ENCODE data around the gene GPR89B.
A peak's percentile ranks its signal among the peaks of the same experiment; 100 is the strongest.
"Not testable (repeated sequence)": the region's sequence is repeated elsewhere in the genome, so short reads cannot be mapped to it uniquely, and the experiment has no call there.

Gene GPR89B

GRCh38 chr1:147928236-147929132 is at the start of gene GPR89B:
GPR89B (plus strand) TSS chr1:147928420; CDS start chr1:147928537, 117 bp downstream.
- TF ChIP-seq GATA3, GATA2 (IDR thresholded peaks at IDR 0.05; ENCODE audit: low read depth, low read length): not testable (repeated sequence)

GRCh38 chr1:147879911-147880310 is 48.3 kb upstream of the GPR89B start:
- TF ChIP-seq GATA2 (IDR thresholded peaks at IDR 0.05; ENCODE audit: low read depth, low read length): no peak
- TF ChIP-seq GATA3 (IDR thresholded peaks at IDR 0.05; ENCODE audit: low read depth, low read length): no peak

- TF ChIP-seq GATA3 (IDR thresholded peaks at IDR 0.05; ENCODE audit: low read depth, low read length) (no peak), GATA2 (IDR thresholded peaks at IDR 0.05; ENCODE audit: low read depth, low read length) (no peak)
Observed at GRCh38 chr1:147882535-147882934, 45.7 kb upstream of the GPR89B start.

- TF ChIP-seq GATA2 (IDR thresholded peaks at IDR 0.05; ENCODE audit: low read depth, low read length) (no peak), GATA3 (IDR thresholded peaks at IDR 0.05; ENCODE audit: low read depth, low read length) (no peak)
Observed at GRCh38 chr1:147890177-147890790, 37.9 kb upstream of the GPR89B start.

GRCh38 chr1:147891088-147891487 is 37.1 kb upstream of the GPR89B start:
- TF ChIP-seq GATA3 (IDR thresholded peaks at IDR 0.05; ENCODE audit: low read depth, low read length) (no peak), GATA2 (IDR thresholded peaks at IDR 0.05; ENCODE audit: low read depth, low read length) (no peak)

- TF ChIP-seq GATA2 (IDR thresholded peaks at IDR 0.05; ENCODE audit: low read depth, low read length) (no peak), GATA3 (IDR thresholded peaks at IDR 0.05; ENCODE audit: low read depth, low read length) (no peak)
Observed at GRCh38 chr1:147892216-147892615, 36.0 kb upstream of the GPR89B start.

GRCh38 chr1:147892731-147893214 is 35.4 kb upstream of the GPR89B start:
- no peak for TF ChIP-seq GATA3 (IDR thresholded peaks at IDR 0.05; ENCODE audit: low read depth, low read length)
- no peak for TF ChIP-seq GATA2 (IDR thresholded peaks at IDR 0.05; ENCODE audit: low read depth, low read length)

- TF ChIP-seq GATA2 (IDR thresholded peaks at IDR 0.05; ENCODE audit: low read depth, low read length): no peak
- no peak for TF ChIP-seq GATA3 (IDR thresholded peaks at IDR 0.05; ENCODE audit: low read depth, low read length)
Observed at GRCh38 chr1:147895123-147895522, 33.1 kb upstream of the GPR89B start.

GRCh38 chr1:147897029-147897752 is 31.0 kb upstream of the GPR89B start:
- peak; percentile 83 for TF ChIP-seq GATA2 (IDR thresholded peaks at IDR 0.05; ENCODE audit: low read depth, low read length)
- TF ChIP-seq GATA3 (IDR thresholded peaks at IDR 0.05; ENCODE audit: low read depth, low read length): no peak

GRCh38 chr1:147897789-147898188 is 30.4 kb upstream of the GPR89B start:
- TF ChIP-seq GATA3 (IDR thresholded peaks at IDR 0.05; ENCODE audit: low read depth, low read length) (no peak), GATA2 (IDR thresholded peaks at IDR 0.05; ENCODE audit: low read depth, low read length) (no peak)

GRCh38 chr1:147902253-147902845 is 25.9 kb upstream of the GPR89B start, which contains the start of gene GJA8:
GJA8 (plus strand) TSS chr1:147902795; CDS start chr1:147907956, 5,161 bp downstream.
- no peak for TF ChIP-seq GATA2 (IDR thresholded peaks at IDR 0.05; ENCODE audit: low read depth, low read length)
- TF ChIP-seq GATA3 (IDR thresholded peaks at IDR 0.05; ENCODE audit: low read depth, low read length): no peak

GRCh38 chr1:147904726-147905125 is 23.5 kb upstream of the GPR89B start:
- TF ChIP-seq GATA3 (IDR thresholded peaks at IDR 0.05; ENCODE audit: low read depth, low read length) (no peak), GATA2 (IDR thresholded peaks at IDR 0.05; ENCODE audit: low read depth, low read length) (no peak)

- no peak for TF ChIP-seq GATA3 (IDR thresholded peaks at IDR 0.05; ENCODE audit: low read depth, low read length)
- no peak for TF ChIP-seq GATA2 (IDR thresholded peaks at IDR 0.05; ENCODE audit: low read depth, low read length)
Observed at GRCh38 chr1:147907786-147908509, 20.3 kb upstream of the GPR89B start.
